ENCODE data around the gene FAHD1. TPM values are rescaled to one million over a fixed set of nuclear protein-coding genes. Genes with fewer than 3 reads are reported as not detected.

FAHD1 gene
- total and polyA plus RNA-seq, 9 of the 15 experiments (the other 6 are each of a cell fraction or from before 2014, with no cell fraction given): 2.2 to 20.9 (median 10.7) TPM

DNA sequence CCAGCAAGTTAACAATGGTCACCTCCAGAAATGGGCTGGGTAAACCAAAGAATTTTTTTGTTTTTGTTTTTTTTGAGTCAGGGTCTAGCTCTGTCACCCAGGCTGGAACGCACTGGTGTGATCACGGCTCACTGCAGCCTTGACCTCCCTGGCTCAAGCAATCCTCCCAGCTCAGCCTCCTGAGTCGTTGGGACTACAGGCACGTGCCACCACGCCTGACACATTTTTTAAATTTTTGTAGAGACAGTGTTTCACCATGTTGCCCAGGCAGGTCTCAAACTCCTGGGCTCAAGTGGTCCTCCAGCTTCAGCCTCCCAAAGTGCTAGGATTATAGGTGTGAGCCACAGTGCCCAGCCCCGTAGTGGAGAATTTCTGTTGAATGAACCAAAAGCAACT is 46.3 kb upstream of the FAHD1 start:
- ATAC-seq: no peak
- in situ Hi-C loops (cut with MboI): loop anchor here (5.0 kb wide), 1 partner anchor 152 kb away; no protein-coding TSS in a partner anchor
- Histone ChIP-seq H4K20me1 (replicated peaks; ENCODE audit: control insufficient read depth, insufficient read depth, low read length) (peaks cover 3% of the 10 kb centered on the region; the same call in 1 of the 2 replicates), H2AFZ (ENCODE audit: low read depth, low read length) (no peak overlapping the region), H3K9me1 (ENCODE audit: control insufficient read depth, insufficient read depth, low read length) (no peaks in the 10 kb centered on the region), H3K4me2 (ENCODE audit: insufficient read depth, low read length) (no peak overlapping the region), H3K4me1 (replicated peaks in 1 of 2; ENCODE audit: control insufficient read depth in 2 of 2, insufficient read depth in 2 of 2, low read length in 2 of 2) (peaks cover 4 to 85% of the 10 kb centered on the region in 2 experiments; a peak in 3 of 5 replicates), H3K9ac (ENCODE audit: insufficient read depth in 1 of 2, low read depth in 2 of 2, low read length in 2 of 2) (no peak overlapping the region), H3K4me3 (no peak overlapping the region), H3K27me3 (ENCODE audit: control insufficient read depth in 2 of 2, insufficient read depth in 2 of 2, low read length in 2 of 2) (no peaks in the 10 kb centered on the region), H3K79me2 (ENCODE audit: control insufficient read depth, insufficient read depth, low read length) (peaks cover 37% of the 10 kb centered on the region), H3K9me3 (replicated peaks; ENCODE audit: control insufficient read depth, insufficient read depth, low read depth, low read length) (no peaks in the 10 kb centered on the region), H3K27ac (ENCODE audit: extremely low read depth, low read depth, low read length) (no peak overlapping the region), H3K36me3 (ENCODE audit: control insufficient read depth, insufficient read depth, low read length) (peaks cover 52% of the 10 kb centered on the region; the same call in 2 of the 3 replicates)
- BruUV-seq (replicated peaks): TSS peak; percentile 50
- 82% methylated on average over 6 of the region's 6 CpGs for WGBS (ENCODE audit: insufficient coverage, low coverage, missing lambda C conversion rate)
- no peak for DNase-seq (ENCODE audit: extremely low read depth in 1 of 4, low spot score in 3 of 4)
- POLR2A ChIA-PET: interaction anchor here (0.6 to 1.4 kb wide), 3 partner anchors 13 to 155 kb away, joined by 3 read pairs; partner anchors contain the start of gene IGFALS
- FAIRE-seq: no peak
- TF ChIP-seq, protein P1, sequence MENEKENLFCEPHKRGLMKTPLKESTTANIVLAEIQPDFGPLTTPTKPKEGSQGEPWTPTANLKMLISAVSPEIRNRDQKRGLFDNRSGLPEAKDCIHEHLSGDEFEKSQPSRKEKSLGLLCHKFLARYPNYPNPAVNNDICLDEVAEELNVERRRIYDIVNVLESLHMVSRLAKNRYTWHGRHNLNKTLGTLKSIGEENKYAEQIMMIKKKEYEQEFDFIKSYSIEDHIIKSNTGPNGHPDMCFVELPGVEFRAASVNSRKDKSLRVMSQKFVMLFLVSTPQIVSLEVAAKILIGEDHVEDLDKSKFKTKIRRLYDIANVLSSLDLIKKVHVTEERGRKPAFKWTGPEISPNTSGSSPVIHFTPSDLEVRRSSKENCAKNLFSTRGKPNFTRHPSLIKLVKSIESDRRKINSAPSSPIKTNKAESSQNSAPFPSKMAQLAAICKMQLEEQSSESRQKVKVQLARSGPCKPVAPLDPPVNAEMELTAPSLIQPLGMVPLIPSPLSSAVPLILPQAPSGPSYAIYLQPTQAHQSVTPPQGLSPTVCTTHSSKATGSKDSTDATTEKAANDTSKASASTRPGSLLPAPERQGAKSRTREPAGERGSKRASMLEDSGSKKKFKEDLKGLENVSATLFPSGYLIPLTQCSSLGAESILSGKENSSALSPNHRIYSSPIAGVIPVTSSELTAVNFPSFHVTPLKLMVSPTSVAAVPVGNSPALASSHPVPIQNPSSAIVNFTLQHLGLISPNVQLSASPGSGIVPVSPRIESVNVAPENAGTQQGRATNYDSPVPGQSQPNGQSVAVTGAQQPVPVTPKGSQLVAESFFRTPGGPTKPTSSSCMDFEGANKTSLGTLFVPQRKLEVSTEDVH (IDR thresholded peaks at IDR 0.05; ENCODE audit: low read depth, partially characterized antibody): no peak
- TF ChIP-seq EWSR1 (IDR thresholded peaks at IDR 0.05; ENCODE audit: borderline replicate concordance, low read depth, partially characterized antibody): no peak
- no peak for TF ChIP-seq ZNF699 (CRISPR knock-in tag; IDR thresholded peaks at IDR 0.05; ENCODE audit: insufficient replicate concordance)
- TF ChIP-seq, protein P2, sequence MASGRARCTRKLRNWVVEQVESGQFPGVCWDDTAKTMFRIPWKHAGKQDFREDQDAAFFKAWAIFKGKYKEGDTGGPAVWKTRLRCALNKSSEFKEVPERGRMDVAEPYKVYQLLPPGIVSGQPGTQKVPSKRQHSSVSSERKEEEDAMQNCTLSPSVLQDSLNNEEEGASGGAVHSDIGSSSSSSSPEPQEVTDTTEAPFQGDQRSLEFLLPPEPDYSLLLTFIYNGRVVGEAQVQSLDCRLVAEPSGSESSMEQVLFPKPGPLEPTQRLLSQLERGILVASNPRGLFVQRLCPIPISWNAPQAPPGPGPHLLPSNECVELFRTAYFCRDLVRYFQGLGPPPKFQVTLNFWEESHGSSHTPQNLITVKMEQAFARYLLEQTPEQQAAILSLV (tag; IDR thresholded peaks at IDR 0.05): no peak
- no peak for TF ChIP-seq CCAR2 (IDR thresholded peaks at IDR 0.05; ENCODE audit: low read depth, low read length)
- no peak for TF ChIP-seq SNRNP70 (optimal IDR thresholded peaks at IDR 0.05; ENCODE audit: low read depth, low read length)
- TF ChIP-seq ZNF431 (CRISPR knock-in tag; IDR thresholded peaks at IDR 0.05): no peak
- TF ChIP-seq, protein P3, sequence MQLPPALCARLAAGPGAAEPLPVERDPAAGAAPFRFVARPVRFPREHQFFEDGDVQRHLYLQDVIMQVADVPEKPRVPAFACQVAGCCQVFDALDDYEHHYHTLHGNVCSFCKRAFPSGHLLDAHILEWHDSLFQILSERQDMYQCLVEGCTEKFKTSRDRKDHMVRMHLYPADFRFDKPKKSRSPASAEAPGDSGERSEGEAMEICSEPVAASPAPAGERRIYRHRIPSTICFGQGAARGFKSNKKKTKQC (CRISPR knock-in tag; IDR thresholded peaks at IDR 0.05): no peak
- no peak for TF ChIP-seq MCM7 (IDR thresholded peaks at IDR 0.05)
- no peak for TF ChIP-seq RFX1 (IDR thresholded peaks at IDR 0.05)
- TF ChIP-seq ZNF668 (CRISPR knock-in tag; IDR thresholded peaks at IDR 0.05): no peak
- no peak for TF ChIP-seq GABPA (tag; conservative IDR thresholded peaks at IDR 0.05; ENCODE audit: low read depth)
- no peak for TF ChIP-seq U2AF2 (optimal IDR thresholded peaks at IDR 0.05; ENCODE audit: low read depth, low read length)
- TF ChIP-seq DACH1 (IDR thresholded peaks at IDR 0.05; ENCODE audit: partially characterized antibody): no peak
- TF ChIP-seq PCBP2 (IDR thresholded peaks at IDR 0.05; ENCODE audit: low read depth, low read length, poor library complexity, severe bottlenecking): no peak
- TF ChIP-seq TRIM28 (IDR thresholded peaks at IDR 0.05): no peak
- no peak for TF ChIP-seq SMC3 (conservative IDR thresholded peaks at IDR 0.05; ENCODE audit: insufficient read depth, low read depth, low read length)
- TF ChIP-seq, protein P4, sequence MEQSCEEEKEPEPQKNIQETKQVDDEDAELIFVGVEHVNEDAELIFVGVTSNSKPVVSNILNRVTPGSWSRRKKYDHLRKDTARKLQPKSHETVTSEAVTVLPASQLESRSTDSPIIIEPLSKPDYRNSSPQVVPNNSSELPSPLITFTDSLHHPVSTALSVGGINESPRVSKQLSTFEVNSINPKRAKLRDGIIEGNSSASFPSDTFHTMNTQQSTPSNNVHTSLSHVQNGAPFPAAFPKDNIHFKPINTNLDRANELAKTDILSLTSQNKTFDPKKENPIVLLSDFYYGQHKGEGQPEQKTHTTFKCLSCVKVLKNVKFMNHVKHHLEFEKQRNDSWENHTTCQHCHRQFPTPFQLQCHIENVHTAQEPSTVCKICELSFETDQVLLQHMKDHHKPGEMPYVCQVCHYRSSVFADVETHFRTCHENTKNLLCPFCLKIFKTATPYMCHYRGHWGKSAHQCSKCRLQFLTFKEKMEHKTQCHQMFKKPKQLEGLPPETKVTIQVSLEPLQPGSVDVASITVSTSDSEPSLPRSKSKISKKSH (CRISPR knock-in tag; IDR thresholded peaks at IDR 0.05): no peak
- CTCF ChIA-PET (ENCODE audit: low intra/inter-chr PET ratio): no interaction called here
- intact Hi-C loops (cut with micrococcal nuclease): loop anchor here (5.0 kb wide), 1 partner anchor 168 kb away; the partner anchor contains the start of genes CRAMP1 and IFT140

All from K562 (cell line).